SK-N-SH (cell line): ENCODE data around the gene RITA1.

ENCODE experiments used
- CTCF ChIP-seq: fragments of 200-600 bp; sonication (generic); IDR thresholded peaks from 2 replicates; pipeline ENCODE4 v1.6.1; 2017; ENCODE audit warnings: antibody characterized with exemption, mild to moderate bottlenecking, moderate library complexity
- EZH2phosphoT487 ChIP-seq: fragments of 200-600 bp; sonication (generic); IDR thresholded peaks from 2 replicates; pipeline ENCODE4 v1.6.1; 2017; ENCODE audit warnings: low read depth, mixed run types, mild to moderate bottlenecking, antibody characterized with exemption, moderate library complexity, borderline replicate concordance
- FOXM1 ChIP-seq: IDR thresholded peaks from 2 replicates; pipeline ENCODE4 v1.4.0; 2012; ENCODE audit warnings: low read depth, mild to moderate bottlenecking
- GABPA ChIP-seq: IDR thresholded peaks from 2 replicates; pipeline ENCODE4 v1.4.0; 2012; ENCODE audit warnings: low read depth, mild to moderate bottlenecking
- NFIC ChIP-seq: IDR thresholded peaks from 2 replicates; pipeline ENCODE4 v1.4.0; 2012; ENCODE audit warnings: borderline replicate concordance

- TF ChIP-seq EZH2phosphoT487 (no peak), CTCF (no peak), NFIC (no peak), FOXM1 (no peak), GABPA (no peak)
Measured at GRCh38 chr12:113155646-113156045, 29.9 kb upstream of the RITA1 start.
